ENCODE data around the gene GPATCH3. TPM values are rescaled to one million over a fixed set of nuclear protein-coding genes. Genes with fewer than 3 reads are reported as not detected.

GPATCH3 gene
- total RNA-seq, 6 experiments from 2014 or later: 8.6 to 12.0 (median 10.2) TPM

GRCh38 chr1:26857473-26858060, 42.7 kb downstream of the GPATCH3 start:
- Mint-ChIP-seq H3K9me3 (no peaks in the 10 kb centered on the region), H3K27ac (no peak overlapping the region), H3K4me3 (no peak overlapping the region), H3K27me3 (ENCODE audit: insufficient read depth) (peaks cover 4% of the 10 kb centered on the region), H3K4me1 (ENCODE audit: low read depth) (peaks cover 23% of the 10 kb centered on the region), H3K36me3 (ENCODE audit: low read depth) (peaks cover 5% of the 10 kb centered on the region)
- no peak for DNase-seq
- TF ChIP-seq, protein P1, sequence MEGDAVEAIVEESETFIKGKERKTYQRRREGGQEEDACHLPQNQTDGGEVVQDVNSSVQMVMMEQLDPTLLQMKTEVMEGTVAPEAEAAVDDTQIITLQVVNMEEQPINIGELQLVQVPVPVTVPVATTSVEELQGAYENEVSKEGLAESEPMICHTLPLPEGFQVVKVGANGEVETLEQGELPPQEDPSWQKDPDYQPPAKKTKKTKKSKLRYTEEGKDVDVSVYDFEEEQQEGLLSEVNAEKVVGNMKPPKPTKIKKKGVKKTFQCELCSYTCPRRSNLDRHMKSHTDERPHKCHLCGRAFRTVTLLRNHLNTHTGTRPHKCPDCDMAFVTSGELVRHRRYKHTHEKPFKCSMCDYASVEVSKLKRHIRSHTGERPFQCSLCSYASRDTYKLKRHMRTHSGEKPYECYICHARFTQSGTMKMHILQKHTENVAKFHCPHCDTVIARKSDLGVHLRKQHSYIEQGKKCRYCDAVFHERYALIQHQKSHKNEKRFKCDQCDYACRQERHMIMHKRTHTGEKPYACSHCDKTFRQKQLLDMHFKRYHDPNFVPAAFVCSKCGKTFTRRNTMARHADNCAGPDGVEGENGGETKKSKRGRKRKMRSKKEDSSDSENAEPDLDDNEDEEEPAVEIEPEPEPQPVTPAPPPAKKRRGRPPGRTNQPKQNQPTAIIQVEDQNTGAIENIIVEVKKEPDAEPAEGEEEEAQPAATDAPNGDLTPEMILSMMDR (IDR thresholded peaks at IDR 0.05): no peak

DNA sequence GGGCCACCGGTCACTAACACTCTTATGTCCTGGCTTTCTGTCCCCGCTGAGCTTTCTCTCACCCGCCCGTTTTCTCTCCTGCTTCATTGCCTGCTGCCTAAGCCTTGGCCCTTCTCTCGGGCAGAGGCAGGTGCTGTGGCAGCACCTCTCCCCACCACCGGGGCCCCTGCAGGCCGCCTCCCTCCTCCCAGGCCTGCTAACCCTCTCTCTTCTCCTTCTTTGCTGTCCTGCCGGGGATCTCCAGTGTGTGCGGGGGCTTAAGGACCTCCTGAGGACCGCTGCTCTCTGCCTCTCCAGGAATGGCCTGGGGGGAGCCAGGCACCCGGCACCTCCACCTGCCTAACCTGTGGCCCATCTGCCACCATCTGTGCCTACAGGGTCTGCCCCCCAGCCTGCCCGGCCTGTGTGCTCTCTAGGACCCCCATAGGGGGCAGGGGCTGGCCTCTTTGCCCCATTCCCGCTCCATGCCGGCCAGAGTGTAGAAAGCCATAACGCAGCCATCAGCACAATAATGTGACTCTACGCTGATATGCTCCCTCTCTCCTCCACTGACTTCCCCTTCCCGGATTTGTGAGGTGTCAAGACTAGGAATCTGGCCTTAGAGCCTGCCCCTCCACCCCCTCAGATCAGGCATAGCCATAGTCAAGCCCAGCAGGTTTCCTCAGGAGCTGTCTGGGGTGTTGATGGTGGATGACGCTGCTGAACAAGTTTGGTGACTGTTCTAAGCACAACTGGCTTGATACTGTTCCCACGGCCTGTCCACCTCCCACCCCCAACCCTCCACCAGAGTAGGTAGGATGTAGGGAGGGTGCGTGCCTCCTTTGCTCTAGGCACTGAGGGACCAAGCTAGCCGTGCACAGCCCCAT, 43.4 kb downstream of the GPATCH3 start:
- no peak overlapping the region for H3K4me3 Mint-ChIP-seq
- TF ChIP-seq, protein P1 (IDR thresholded peaks at IDR 0.05): no peak
- H3K36me3 Mint-ChIP-seq (ENCODE audit: low read depth): peaks cover 9% of the 10 kb centered on the region
- H3K9me3 Mint-ChIP-seq: no peaks in the 10 kb centered on the region
- peaks cover 16% of the 10 kb centered on the region for H3K4me1 Mint-ChIP-seq (ENCODE audit: low read depth)
- no peak for DNase-seq
- H3K27me3 Mint-ChIP-seq (ENCODE audit: insufficient read depth): peaks cover 4% of the 10 kb centered on the region
- no peak overlapping the region for H3K27ac Mint-ChIP-seq

- peaks cover 9% of the 10 kb centered on the region for H3K36me3 Mint-ChIP-seq (ENCODE audit: low read depth)
- no peak overlapping the region for H3K4me3 Mint-ChIP-seq
- H3K9me3 Mint-ChIP-seq: no peaks in the 10 kb centered on the region
- H3K27ac Mint-ChIP-seq: no peak overlapping the region
- DNase-seq: no peak
- peaks cover 1% of the 10 kb centered on the region; the same call in 1 of the 2 replicates for H3K27me3 Mint-ChIP-seq (ENCODE audit: insufficient read depth)
- peaks cover 10% of the 10 kb centered on the region for H3K4me1 Mint-ChIP-seq (ENCODE audit: low read depth)
- TF ChIP-seq, protein P1 (IDR thresholded peaks at IDR 0.05): no peak
Observed at GRCh38 chr1:26856181-26856580, 44.1 kb downstream of the GPATCH3 start.

DNA sequence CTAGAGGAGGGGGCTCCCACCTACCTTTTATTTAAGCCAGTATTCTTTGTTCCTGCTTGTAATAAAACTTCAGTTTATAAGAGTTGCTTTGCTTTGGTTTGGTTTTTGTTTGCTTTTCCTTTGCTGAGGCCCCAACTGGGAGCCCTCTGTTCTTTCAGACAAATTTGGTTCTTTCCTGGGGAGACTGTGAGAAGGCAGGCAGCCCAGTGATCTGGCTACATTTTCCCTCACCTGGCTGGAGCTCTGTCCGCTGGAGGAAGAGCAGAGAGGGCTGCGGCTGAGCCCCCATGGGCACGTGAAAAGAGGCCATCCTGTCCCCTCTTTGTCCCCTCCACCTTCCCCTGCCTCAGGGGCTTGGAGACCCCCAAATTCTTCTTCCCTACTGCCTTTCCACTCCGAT, 44.6 kb downstream of the GPATCH3 start:
- H3K27ac Mint-ChIP-seq: no peak overlapping the region
- TF ChIP-seq, protein P1 (IDR thresholded peaks at IDR 0.05): no peak
- peaks cover 6% of the 10 kb centered on the region for H3K4me1 Mint-ChIP-seq (ENCODE audit: low read depth)
- peaks cover 1% of the 10 kb centered on the region; the same call in 1 of the 2 replicates for H3K27me3 Mint-ChIP-seq (ENCODE audit: insufficient read depth)
- H3K4me3 Mint-ChIP-seq: no peak overlapping the region
- peaks cover 9% of the 10 kb centered on the region for H3K36me3 Mint-ChIP-seq (ENCODE audit: low read depth)
- DNase-seq: no peak
- no peaks in the 10 kb centered on the region for H3K9me3 Mint-ChIP-seq

DNA sequence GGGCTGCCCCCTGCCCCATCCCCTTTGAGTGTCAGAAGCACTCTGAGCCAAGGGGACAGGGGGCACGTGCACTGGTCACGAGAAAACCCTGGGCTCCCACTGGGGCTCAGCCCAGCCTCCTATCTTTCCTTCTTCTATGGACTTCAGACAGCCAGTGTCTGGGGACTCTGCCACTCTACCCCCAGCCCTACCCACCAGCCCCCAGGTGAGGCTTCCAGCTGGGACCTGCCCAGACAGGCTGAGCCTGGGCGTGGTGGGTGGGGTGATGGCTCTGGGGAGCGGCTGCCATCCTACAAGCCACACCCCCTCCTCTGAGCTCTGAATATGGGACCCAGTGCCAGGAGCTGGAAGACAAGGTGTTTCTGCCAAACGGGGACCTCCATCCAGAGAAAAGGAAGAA, 45.4 kb downstream of the GPATCH3 start:
- Mint-ChIP-seq H3K27me3 (ENCODE audit: insufficient read depth) (peaks cover 1% of the 10 kb centered on the region; the same call in 1 of the 2 replicates), H3K36me3 (ENCODE audit: low read depth) (peaks cover 11% of the 10 kb centered on the region), H3K4me1 (ENCODE audit: low read depth) (peaks cover 8% of the 10 kb centered on the region), H3K27ac (no peak overlapping the region), H3K4me3 (no peak overlapping the region), H3K9me3 (no peaks in the 10 kb centered on the region)
- DNase-seq: no peak
- TF ChIP-seq, protein P1 (IDR thresholded peaks at IDR 0.05): no peak

Measured in HFFc6 (cell line).